Right kidney (tissue), 9 donors: ENCODE data around the gene TMEM135.
A peak's percentile ranks its signal among the peaks of the same experiment; 100 is the strongest.
"Not testable (repeated sequence)": the region's sequence is repeated elsewhere in the genome, so short reads cannot be mapped to it uniquely, and the experiment has no call there.

ENCODE experiments used
- DNase-seq: peaks from one replicate; pipeline ENCODE4 v3.0.0-alpha.2; 2016
- long read RNA-seq, 8 donors: transcript quantifications; one replicate each; lab custom pipeline, GENCODE V29; 2026

Gene TMEM135
- long read RNA-seq, donor 1, partial matches to known transcripts, result 0 of 3 reads
- long read RNA-seq, donor 1, other reads (novel, unspliced or antisense), result 0 of 3 reads
- long read RNA-seq, donor 2, partial matches to known transcripts, result 0 of 1 reads
- long read RNA-seq, donor 2, other reads (novel, unspliced or antisense), result 0 of 1 reads
- long read RNA-seq, donor 3, partial matches to known transcripts, result 0 of 1 reads
- long read RNA-seq, donor 3, other reads (novel, unspliced or antisense), result 0 of 1 reads
- long read RNA-seq, donor 4, partial matches to known transcripts, result 0 of 5 reads
- long read RNA-seq, donor 4, other reads (novel, unspliced or antisense), result 0 of 5 reads
- long read RNA-seq, donor 5, partial matches to known transcripts, result 0 of 5 reads
- long read RNA-seq, donor 5, other reads (novel, unspliced or antisense), result 0 of 5 reads
- long read RNA-seq, donor 6, partial matches to known transcripts, result 0 of 4 reads
- long read RNA-seq, donor 6, other reads (novel, unspliced or antisense), result 0 of 4 reads
- long read RNA-seq, donor 7, transcript TMEM135-201 (15 exons, 2,433 nt), result major isoform, 5 of 8 reads
- long read RNA-seq, donor 7, partial matches to known transcripts, result 0 of 8 reads
- long read RNA-seq, donor 7, other reads (novel, unspliced or antisense), result 0 of 8 reads
- long read RNA-seq, donor 8, partial matches to known transcripts, result 0 of 4 reads
- long read RNA-seq, donor 8, other reads (novel, unspliced or antisense), result 0 of 4 reads

DNA sequence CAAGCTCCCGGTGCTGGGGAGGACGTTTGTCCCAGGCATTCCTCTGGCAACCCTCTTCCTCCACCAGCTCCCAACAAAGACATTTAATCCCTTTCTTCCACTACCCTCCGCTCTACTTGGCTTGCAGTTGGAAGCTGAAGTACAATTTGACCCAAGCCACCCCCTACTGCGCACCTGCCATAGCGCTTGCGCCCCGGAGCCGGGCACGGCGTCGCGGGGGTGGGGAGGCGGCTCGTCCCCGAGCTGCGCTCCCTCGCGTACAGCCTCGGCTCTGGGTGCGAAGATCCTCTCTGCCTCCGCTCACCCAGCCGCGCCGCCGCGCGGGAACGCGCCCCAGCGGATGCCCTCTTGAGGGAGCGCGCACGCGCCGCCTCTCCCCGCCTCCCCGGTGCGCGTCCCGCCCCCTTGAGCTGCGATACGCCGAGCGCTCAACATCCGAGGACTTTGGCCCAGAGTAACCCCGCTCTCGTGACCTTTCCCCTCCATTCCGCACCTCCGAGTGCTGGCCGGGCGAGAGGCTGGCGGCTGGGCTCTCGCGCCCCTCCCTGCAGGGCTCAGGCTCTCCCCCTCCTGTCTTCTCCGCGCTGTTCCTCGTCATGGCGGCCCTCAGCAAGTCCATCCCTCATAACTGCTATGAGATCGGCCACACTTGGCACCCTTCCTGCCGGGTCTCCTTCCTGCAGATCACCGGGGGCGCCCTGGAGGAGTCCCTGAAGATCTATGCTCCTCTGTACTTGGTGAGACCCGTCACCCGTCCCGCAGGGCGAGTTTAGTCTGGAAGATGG is at the start of gene TMEM135:
TMEM135 (plus strand) TSS at position 485 of the 785 bp plus-strand sequence; CDS start at position 597, 112 bp downstream.
- DNase-seq, result peak; percentile 97

DNA sequence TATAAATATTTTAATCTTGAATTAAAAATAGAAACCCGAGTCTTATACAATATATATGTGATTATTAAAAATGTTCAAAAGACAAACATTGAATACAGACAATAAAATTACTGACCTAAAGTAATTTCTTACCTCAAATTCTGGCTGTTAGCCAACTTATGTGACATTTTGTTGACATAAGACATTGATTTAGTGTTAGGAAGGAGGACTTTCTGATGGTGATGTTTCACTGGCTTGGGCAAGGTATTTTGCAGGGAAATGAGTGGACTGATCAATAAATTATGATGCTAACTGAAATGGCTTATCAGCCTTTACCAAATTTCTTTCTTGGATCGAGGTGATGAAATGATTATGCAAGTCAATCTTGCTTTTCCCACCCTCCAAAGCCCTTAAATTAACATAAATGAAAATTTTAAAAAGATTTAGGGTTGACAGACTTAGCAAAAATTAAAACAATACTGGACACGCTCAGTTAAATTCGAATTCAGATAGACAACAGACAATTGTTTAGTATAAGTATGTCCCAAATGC is 49.3 kb upstream of the TMEM135 start:
- DNase-seq, result no peak

DNA sequence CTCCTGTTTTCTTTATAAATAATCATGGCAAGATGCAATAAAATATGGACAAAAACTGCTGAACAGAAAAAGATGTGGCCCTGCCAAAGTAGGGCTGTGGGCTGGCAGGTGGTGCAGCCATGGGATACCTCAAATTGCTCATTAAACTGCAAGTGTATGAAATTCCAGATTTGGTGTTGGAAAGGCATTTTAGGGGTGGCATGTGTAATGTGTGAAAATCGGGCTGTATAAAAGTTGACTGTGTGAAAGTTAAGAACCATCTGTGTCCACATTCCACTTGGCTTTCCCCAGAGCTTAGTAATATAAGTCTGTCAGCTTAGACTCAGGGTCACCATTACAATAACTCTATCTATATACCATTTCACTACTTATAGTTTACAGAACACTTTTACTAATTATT is 47.7 kb upstream of the TMEM135 start:
- DNase-seq, result no peak

DNA sequence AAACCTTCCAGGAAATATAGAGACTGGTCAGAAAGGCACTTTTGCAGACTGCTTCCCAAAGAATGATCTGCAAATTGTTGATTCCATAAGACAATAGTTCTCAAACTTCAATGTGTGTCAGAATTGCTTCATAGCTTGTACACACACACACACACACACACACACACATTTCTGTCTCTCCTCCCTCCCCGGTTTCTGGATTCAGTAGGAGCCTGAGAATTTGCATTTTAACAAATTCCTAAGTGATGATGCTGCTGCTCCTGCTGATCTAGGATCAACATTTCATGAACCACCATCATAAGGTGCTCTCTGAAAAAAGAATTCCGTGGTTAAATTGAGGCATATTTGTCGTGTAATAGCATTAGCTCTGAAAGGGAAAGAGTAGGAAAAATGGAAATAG is 47.2 kb upstream of the TMEM135 start:
- no peak for DNase-seq

DNA sequence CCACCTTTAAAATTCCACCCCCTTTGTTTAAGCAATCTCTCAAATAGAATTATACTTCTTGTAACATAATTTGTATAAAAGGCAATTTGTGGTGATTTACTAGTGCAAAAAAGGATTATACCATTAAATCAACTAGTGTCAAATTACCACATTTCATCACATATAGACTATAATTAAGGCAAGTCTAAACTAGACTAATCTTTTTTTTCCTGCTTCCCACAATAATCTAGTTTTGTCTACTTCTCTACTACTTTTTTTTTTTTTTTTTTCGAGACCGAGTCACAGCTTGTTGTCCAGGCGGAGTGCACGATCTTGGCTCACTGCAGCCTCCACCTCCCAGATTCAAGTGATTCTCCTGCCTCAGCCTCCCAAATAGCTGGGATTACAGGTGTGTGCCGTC is 46.4 kb upstream of the TMEM135 start:
- no peak for DNase-seq

DNA sequence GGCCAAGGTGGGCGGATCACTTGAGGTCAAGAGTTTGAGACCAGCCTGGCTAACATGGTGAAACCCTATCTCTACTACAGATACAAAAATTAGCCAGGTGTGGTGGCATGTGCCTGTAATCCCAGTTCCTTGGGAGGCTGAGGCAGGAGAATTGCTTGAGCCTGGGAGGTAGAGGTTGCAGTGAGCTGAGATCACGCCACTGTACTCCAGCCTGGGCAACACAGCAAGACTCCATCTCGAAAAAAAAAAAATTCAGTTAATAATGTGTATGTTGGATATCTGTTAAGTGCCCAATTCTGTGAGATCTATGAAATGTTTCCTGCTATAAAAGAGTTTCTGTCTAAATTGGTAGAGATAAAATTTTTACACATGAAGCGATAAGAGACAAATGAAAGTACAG is 45.4 kb upstream of the TMEM135 start:
- not testable (repeated sequence) for DNase-seq

DNA sequence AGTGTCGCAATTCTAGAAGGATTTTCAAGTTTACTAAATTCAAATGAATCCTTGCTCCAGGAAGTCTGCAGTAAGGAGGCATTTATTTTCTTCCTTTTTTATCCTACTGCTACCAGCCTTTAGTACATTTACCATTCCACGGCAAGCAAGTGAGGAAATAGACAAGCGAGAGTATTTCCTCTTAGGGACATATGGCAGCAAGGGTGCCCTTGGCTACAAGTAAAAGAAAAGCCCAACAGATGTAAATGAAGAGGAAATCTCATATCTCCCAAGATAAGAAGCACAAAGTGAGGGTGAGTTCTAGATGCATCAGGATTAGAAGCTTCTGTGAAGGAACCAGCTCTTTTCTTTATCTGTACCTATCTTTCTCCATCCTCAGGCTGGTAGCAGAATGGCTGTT is 44.7 kb upstream of the TMEM135 start:
- DNase-seq, result no peak

DNA sequence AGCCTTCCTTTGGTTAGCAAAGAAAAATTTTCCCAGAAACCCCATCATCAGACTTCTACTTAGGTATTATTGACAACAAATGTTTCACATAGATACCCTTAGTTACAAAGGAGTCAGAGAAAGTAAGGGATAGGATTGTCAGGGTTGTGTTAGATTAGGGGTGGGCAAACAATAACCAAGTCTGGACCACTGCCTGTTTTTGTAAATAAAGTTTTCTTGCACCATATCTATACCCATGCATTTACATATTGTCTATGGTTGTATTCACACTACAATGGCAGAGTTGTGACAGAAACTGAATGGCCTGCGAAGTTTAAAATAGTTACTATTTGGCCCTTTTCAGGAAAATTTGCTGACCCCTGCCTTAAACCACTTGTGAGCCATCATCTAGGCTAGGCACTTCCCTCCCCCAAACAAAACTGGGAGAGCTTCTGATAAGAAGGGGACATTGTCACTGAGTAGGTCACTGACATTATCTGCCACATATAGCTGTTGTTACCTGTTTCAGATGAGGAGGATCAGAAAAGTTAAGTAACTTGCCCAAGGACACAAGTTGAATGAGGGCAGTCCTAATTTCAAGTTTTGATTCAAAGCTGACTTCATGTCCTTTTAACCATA is 40.7 kb upstream of the TMEM135 start:
- no peak for DNase-seq

DNA sequence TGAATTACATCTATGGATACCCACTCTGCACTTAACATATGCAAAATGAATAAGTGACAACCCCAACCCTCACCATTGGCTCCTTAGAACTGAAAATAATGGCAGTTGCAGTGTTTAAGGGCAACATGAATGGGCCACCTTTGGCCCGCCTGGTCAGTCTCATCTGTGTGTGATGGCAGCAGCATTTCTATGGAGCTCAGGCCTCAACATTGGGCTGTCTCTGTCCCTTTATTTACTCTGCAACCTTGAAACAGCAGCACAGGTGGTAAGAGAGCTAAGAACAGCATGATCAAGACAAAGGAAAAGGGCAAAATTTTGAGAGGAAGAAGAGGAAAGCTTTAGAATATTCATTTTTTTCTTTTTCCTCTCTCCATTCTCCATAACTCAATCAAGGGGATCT is 38.3 kb upstream of the TMEM135 start:
- DNase-seq, result no peak

DNA sequence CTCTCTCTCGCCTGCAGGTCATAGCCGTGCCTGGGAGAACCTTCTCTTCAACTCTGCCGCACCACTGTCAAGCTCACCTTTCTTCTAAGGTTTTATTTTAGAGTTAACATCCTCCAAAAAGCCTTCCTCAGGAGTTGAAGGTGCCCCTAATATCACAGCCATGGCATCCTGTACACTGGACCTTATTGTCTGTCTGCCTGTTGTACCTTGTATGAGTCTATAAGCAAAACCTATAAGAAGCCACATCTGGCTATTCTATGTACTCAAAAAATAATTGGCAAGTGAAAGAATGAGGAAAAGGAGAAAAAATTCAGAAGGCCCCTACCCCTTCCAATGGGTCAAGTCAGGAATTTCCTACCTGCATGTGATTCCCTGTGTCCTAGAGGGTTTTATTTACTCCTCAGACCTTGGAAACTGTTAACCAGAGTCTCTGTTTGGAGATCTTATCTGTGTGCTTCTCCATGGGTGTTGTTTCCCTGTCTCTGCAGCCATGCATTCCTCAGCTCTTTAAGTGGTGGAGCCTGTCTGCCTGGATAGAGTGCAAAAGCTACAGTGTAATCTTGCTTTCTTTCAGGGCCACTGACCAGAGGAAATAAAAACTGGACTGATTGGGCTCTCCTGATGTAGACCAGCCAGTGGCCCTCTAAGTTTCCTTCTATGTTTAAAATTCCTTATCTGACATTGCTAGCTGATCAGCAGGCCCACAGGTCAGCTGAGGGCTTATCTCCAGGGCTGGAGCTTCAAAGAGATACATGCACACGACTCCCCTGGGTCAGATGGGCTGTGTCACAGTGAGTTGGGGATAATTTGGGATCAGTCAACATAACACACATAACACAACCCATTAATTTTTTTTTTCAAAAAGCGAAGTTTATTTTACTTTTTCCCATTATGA is 37.6 kb upstream of the TMEM135 start:
- no peak for DNase-seq

DNA sequence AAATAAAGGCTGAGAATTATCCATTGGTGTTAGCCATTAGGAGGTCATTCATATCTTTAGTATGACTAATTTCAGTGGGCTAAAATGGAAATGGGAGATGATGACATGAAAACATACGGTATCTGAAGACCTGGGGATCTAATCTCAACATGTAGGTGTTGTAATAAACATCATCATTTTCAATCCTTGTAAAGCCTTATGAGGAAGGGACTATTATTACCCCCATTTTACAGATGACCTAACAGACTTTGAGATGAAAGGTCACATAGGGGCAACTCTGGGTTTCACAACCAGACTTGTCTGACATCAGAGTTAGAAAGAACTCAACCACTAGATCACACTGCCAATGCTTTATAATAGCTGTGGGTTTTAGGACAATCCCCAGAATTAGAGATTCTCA is 34.8 kb upstream of the TMEM135 start:
- no peak for DNase-seq

DNA sequence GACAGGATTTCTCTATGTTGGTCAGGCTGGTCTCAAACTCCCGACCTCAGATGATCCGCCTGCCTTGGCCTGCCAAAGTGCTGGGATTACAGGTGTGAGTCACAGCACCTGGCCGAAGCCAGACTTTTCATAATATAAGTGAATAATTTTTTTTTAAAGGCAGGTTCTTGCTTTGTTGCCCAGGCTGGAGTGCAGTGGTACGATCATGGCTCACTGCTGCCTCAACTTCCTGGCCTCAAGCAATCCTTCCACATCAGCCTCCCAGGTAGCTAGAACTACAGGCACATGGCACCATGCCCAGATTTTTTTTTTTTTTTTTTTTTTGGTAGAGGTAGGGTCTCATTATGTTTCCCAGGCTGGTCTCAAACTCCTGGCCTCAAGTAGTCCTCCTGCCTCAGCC is 33.5 kb upstream of the TMEM135 start:
- DNase-seq, result not testable (repeated sequence)

DNA sequence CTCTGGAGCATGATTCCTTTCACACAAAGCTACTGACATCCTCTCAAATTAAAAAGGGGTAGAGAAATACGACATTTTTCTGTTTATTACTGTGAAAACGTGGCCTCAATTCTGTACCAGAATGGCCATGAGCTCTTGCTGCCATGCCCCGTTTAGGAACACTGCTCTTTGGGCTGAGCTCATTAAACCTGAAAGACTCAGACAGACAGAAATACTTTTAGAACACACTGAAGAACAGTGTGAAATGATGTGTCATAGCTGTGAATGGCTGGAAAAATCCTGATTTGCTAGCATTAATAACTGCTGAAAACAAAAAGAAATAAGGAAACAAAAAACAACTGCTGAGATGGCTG is 32.2 kb upstream of the TMEM135 start:
- DNase-seq, result no peak

DNA sequence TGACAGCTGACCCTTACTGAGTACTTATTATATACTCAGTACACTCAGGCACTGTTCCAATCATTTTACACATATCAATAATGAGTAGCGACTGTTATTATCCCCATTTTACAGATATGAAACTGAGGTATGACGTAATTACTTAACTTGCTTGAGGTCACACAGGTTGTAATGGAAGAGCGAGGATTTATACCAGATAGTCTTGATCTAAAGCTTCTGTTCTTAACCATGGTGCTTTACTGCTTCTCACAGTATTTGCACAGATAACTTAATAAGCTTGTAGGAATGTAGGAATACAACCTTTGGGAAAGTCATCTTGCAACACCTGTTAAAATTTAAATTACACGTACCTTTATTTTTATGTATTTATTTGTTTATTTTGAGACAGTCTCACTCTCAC is 31.7 kb upstream of the TMEM135 start:
- DNase-seq, result no peak

DNA sequence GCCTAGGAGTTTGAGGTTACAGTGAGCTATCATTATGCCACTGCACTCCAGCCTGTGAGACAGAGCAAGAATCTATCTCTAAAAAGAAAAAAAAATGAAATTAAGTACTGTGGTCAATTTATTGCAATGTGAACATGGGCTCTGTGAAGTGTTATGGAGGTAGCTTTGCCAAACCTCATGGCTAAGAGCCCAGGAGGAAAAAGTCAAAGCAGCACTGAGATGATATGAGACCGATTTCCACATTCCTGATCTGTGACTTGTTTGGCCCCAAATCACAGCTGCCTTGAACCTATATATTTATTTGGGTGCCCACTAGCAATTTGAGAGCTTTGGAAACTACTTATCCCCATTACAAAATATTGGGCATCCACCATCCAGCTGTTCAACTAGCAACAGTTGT is 29.8 kb upstream of the TMEM135 start:
- DNase-seq, result no peak

DNA sequence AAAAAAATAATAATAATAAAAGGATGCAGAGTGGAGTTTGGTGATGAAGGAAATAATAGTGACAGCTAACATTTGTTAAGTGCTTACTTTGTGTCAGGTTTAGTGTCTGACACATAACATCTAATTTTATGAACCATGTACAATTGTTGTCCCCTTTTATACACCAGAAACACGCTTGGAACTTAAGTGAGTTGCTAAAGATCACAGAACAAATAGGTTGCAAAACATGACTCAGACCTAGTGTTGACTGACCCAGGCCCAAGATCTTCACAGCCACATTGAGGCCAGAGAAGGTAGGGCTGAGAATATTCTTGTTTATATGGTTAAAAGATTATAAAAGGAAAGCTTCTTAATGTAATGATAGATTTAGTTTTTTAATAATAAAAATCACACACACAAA is 25.6 kb upstream of the TMEM135 start:
- no peak for DNase-seq

DNA sequence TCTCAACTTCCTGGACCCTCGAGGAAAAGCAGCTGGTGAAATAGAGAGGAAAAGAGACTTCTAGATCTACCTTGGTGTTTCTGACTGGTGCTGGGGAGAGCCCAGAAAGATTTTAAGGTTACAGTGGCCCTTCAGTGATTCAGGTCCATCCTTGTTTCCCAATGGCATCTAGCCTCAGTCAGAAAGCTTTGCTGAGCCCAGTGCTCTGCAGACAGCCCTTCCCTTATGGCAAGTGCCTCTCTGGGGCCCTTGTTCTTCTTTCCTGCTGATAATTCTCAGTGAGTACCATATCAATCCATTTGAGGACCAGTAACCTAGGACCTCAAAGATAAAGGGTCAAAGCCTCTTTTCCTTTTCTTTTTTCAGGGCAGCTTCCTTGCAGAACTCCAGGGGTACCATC is 25.1 kb upstream of the TMEM135 start:
- no peak for DNase-seq

DNA sequence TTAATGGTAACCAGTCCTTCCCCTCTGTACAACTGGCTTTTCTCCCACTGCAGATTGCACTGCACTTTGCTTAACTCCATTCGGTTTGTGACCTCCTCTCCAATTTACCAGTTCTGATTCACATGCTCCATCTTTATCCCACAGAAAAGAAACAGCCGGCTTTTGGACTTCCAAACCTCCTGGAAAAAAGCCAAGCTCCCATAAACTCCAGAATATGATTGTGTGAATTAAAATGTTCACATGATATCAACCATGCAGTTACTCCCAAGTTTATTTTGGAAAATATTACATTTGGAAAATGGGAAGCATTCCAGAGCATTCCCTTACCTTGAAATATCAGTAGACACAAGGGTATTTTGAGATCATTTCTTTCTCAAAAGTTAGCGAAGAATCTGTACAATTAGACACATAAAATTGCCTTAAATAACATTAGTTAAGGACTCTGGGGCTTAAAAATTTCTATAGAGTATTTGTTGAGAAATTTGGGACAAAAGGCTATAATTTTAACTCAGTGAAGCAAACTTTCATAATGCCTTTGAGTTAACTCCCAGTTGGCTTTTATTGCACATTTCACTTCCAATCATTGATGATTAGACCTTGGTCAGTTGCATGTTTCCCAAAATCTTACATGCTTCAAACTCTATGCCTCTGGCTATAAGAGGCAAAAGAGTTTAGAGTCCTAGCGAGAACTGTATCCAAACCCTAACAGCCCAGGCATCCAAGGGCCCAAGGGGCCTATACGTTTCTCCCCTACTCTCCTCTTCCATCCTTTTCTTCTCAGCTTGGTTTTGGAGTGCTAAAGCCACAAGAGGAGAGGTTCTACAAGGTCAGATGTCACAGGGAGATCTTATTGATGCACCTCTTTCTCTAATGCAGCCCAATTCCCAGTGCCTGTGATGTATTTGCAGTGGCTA is 23.6 kb upstream of the TMEM135 start:
- no peak for DNase-seq

DNA sequence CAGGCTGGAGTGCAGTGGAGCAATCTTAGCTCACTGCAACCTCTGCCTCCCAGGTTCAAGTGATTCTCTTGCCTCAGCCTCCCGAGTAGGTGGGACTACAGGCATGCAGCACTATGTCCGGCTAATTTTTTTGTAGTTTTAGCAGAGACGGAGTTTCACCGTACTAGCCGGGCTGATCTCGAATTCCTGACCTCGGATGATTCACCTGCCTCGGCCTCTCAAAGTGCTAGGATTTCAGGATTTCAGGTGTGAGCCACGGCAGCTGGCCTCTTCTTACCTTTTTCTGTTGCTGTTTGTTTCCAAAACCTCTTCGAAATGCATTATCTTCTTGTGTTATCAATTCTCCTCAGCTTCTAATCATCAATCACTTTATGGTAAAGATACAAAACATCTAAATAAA is 22.1 kb upstream of the TMEM135 start:
- no peak for DNase-seq

DNA sequence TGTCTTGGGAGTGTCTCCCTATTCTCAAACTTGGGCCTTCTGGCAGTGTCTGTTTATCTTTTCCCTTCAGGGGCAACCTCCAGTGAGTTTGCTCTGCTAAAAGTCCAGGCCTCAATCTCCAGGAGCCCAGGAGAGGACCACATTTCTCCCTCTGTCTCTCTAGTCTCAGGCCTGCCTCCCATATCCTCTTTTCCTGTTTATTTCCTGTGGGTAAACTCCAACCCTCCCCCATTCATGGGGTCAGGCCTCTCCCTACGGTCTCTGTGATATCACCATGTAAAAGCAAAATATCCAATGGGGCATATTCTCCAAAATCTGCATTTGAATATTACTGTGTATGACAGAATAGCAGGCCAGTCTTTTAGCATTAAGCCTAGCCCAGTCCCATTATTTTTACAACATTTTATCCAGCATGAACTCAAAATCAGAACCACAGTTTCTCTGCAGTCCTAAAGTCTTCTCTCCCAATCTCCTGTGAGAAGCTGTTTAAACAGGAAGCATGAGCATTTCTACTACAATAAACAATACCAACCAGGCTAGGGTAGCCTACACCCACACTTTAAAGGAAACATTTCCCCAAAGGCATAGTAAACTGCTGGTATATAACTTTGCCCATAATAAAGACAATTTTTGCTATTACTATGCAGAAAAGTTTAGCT is 18.0 kb upstream of the TMEM135 start:
- DNase-seq, result no peak
